Measurements from ENCODE around the gene CYP2U1. TPM values are rescaled to one million over a fixed set of nuclear protein-coding genes. Genes with fewer than 3 reads are reported as not detected.

Gene CYP2U1
- total RNA-seq, 1 donor from 2014 or later = 0.92 TPM

DNA sequence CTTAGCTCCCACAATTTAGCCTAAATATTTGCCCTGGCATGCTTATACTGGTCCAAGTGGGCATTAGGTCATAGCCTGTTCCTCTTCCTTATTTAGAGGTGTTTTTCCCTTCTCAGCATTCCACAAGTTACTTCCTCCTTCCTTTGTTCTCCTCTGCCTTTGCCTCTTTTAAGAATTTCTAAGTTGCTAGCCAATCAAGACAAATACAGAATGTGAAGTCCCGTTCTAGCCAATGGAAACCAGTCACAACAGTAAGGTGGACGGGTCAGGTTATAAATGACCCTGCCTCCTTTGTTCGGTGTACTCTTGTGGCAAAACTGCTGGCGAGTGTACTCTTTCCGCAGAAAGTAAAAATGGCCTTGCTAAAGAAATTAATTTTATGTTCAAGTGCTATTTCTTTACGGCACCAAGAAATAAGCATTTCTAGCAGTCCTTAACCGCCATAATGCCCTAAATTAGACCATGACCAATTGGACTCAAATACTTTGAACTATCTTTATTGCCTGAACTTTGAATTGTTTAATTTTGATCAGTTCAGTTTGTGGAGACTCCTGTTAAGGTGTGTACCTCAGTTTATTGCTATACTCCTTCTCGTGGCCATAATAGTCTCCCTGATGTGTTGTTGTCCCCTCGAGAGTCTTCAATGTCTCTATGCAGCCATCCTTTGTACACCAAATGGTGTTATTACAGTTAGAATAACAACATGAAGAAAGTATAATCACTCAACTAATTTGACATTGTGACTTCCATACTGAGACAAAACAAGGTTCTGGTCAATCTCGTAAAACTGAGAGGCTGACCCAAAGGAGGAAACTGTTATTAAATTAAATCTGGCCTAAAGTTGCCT lies 56.8 kb downstream of the CYP2U1 start:
- no peak for ATAC-seq

DNA sequence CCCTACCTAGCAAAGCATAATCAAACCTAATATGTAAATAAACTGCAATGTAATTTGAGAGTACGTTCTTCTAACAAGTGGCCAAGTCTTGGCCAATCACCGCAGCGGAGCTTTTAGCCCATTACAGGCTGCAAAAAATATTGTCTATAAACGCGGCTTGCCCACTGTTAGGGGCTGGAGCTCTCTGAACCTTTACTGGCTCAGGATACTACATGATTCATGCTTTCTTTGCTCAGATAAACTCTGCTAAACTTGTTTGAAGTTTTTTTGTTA lies 57.4 kb downstream of the CYP2U1 start:
- ATAC-seq = no peak

DNA sequence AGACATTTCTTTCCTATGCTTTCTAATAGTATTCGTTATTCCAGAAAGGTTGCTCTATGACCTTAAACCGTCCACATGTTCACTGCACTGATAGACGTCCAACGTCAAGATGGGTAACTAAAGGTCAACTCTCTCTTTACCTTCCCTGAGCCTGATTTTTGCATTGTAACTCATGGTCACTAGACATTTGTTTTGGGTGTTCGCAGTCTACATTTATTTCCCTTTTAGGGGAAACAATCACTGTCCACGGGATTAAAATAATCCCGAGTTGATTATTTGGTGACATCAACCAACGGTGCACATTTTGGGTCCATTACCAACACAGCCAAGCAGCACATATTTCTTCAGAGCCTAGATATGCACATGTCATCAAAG lies 57.8 kb downstream of the CYP2U1 start:
- ATAC-seq = no peak

DNA sequence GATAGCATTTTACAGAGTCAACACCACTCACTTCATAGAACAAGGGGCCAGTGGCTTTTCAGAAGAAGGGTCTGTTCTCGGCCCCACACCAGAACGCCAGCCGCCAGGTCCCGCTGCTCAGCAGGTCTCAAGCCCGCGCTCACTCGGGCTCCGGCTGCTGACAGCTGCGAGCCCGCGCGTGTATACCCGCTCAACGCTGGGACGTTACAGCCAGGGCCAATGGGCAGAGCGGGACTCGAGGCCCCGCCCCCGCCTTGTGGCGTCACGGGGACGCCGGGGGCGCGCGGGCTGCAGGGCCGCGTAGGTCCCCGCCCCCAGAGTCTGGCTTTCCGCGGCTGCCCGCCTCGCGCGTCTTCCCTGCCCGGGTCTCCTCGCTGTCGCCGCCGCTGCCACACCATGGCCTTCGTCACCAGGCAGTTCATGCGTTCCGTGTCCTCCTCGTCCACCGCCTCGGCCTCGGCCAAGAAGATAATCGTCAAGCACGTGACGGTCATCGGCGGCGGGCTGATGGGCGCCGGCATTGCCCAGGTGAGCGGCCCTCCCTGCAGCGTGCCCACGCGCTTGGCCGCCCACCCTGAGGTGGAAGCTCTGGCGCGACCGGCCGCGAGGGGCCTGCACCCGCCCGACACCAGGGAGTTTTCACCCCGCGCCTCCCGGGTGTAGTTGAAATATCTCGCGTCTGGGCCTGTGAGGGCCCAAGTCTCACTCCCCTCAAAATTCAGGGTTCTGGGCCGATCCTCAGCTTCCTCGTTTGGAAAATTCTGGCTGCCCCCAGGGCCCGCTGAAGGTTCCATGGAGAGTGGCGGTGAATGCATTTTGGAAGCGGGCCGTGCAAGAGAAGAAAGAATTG lies 58.4 kb downstream of the CYP2U1 start, which contains the start of gene HADH:
HADH (plus strand) TSS at position 353 of the 850 bp plus-strand sequence; CDS start at position 397, 44 bp downstream.
- peak; percentile 100 for ATAC-seq

- no peak for ATAC-seq
These were observed 60.7 kb downstream of the CYP2U1 start for GRCh38 chr4:107991945-107992630.

GRCh38 chr4:107993969-107994368 lies 62.6 kb downstream of the CYP2U1 start:
- no peak for ATAC-seq

- no peak for ATAC-seq
These were observed 63.5 kb downstream of the CYP2U1 start for GRCh38 chr4:107994894-107995293.

DNA sequence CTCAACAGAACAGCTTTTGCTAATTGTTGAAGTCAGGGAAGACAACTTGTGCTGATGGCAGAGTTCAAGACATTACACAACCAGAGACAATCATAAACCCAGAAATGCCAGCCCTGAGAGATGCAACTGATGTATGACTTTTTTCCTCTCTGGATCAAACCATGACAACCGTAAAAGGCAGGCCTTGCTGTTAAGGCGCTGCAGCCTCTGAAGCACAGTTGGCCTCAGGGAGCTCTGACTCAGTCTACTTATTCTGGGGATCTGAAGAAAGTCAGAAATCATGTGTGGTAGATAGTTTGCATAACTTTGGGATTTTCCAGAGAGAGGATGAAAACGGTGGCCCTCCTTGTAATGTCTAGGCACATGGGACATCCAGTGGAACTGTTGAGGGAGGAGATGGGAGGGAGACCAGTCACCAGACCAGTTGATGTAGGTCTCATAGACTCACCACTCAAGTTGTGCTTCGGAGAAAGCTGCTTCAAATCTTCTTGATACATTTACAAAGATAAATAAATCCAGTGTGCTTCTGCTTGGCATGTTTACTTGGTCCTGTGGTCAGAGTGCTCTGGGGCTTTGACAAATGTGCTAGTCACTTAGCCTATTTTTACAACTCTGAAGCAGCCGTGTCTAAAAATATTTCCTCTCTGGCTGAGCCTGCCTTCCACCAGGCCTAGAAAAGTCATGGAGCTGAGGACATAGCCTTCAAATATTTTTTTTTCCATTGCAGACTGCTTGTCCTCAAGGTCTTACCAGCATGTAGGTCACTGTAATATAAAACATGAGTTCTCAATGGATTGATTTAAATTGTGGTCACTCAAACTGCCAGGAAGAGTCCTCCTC lies 65.8 kb downstream of the CYP2U1 start:
- no peak for ATAC-seq

DNA sequence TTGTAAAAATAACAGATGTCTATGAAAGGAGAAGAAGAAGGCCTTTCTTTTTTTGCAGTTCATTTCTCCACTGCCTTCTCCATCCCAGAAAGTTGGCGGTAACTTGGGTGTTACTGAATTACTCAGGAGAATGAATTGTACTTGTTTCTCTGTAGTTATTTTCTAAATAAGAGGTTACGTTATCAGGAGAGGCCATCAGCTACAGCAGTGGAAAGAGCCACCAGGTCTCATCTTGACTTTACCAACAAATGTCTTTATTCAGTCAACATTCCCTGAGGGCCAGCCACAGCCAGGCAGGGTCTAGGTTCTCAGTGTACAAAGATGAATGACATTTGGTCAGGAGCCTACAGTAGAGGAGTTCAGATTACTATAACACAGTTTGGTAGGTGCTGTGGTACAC lies 66.4 kb downstream of the CYP2U1 start:
- no peak for ATAC-seq

DNA sequence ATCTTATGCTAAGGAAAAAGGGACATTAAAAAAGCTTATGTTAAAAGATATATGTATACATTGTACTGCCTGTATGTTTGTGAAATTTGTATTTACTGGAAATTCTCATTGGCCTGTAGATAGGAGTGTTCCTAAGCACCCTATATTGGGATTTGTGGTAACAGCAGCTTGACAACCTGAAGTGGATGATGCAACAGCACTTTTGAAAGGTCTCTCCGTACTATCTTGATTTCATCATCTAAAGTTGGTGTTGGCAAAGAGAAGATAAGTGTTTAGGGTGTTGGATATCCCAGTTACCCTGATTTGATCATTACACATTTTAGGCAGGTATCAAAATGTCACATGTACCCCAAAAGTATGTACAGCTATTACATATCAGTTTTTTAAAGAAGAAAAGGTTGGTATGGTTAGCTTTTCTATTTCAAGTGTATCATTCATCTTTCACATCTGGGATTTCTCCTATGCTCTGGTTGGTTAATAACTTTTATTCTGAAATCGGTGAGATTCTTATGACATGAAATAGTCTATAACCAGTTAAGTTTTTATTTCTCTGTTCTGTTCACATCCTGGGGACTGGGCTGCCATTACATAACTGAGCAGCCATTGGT lies 68.7 kb downstream of the CYP2U1 start:
- ATAC-seq = no peak

DNA sequence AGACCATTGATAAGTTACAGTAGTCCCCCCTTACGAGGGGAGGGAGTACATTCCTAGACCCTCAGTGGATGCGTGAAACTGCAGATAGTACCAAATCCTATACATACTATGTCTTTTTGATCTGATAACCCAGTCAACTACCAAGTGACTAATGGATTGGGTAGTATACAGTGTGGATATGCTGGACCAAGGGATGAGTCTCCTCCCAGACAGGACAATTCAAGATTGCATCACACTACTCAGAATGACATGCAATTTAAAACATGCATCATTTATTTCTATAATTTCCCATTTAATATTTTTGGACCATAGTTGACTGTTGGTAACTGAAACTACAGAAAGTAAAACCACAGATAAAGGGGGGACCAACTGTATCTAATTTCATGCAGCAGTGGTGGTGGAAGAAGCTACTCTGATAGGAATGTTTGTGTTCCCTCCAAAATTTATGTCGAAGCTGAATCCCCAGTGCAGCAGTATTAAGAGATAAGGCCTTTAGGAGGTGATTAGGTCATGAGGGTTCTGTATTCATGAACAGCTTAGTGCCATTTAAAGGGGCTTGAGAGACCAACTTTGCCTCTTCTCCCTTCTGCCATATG lies 70.3 kb downstream of the CYP2U1 start:
- peak; percentile 38 for ATAC-seq

Other genes starting within 250 kb of the CYP2U1 start
- gene PAPSS1, start 211.3 kb upstream of the CYP2U1 start, total RNA-seq = 37.5 TPM
- 28.0 TPM for gene SGMS2, start 106.6 kb upstream of the CYP2U1 start, total RNA-seq
- 32.8 TPM for gene HADH, start 58.3 kb downstream of the CYP2U1 start, total RNA-seq
- 10.0 TPM for gene LEF1, start 237.4 kb downstream of the CYP2U1 start, total RNA-seq